GM12891 (cell line): ENCODE data around the gene ANKHD1.
"Not testable (repeated sequence)": the region's sequence is repeated elsewhere in the genome, so short reads cannot be mapped to it uniquely, and the experiment has no call there.

Experiments
- DNase-seq: peaks from one replicate; pipeline ENCODE4 v3.0.0; 2011; ENCODE audit warnings: low spot score; ENCODE audit not compliant: insufficient read length
- FAIRE-seq: peaks from 2 replicates; lab custom pipeline; 2011; peaks lifted over from hg19 to GRCh38; lab: Jason Lieb, UNC
- PAX5 ChIP-seq: IDR thresholded peaks from 2 replicates; pipeline ENCODE4 v1.6.1; 2011; ENCODE audit warnings: low read length, moderate library complexity, mild to moderate bottlenecking; ENCODE audit not compliant: insufficient read depth, severe bottlenecking
- POLR2A ChIP-seq: IDR thresholded peaks from 2 replicates; pipeline ENCODE4 v1.6.1; 2011; ENCODE audit warnings: low read depth, low read length, control low read depth
- POLR2AphosphoS5 ChIP-seq: IDR thresholded peaks from 2 replicates; pipeline ENCODE4 v1.6.1; 2011; ENCODE audit warnings: low read depth, low read length, control low read depth
- POU2F2 ChIP-seq: IDR thresholded peaks from 2 replicates; pipeline ENCODE4 v1.6.1; 2011; ENCODE audit warnings: low read depth, mild to moderate bottlenecking, control low read depth, low read length, moderate library complexity
- SPI1 ChIP-seq: IDR thresholded peaks from 2 replicates; pipeline ENCODE4 v1.6.1; 2011; ENCODE audit warnings: low read depth, low read length, control low read depth
- TAF1 ChIP-seq: IDR thresholded peaks from 2 replicates; pipeline ENCODE4 v1.6.1; 2011; ENCODE audit warnings: low read depth, low read length, control low read depth

Gene ANKHD1

DNA sequence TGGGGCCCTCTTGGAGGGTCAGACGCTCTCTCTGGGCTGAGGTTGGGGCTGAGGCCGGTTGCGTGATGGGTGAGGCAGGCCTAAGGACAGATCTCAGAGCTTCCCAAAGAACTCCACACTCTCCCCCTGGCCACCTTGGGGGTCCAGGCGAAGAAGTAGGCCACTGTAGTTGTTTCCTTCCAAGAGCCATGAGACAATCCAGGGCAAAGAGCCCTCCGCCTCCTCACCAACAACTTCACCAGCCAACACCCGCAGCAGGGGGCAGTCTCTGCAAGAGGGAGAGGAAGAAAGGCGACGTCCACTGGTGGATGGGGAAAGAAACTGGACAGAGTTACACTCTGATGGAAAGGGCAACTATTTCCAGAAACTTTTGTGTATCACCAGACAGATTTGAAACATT is 173.7 kb downstream of the ANKHD1 start:
- no peak for DNase-seq
- TF ChIP-seq TAF1 (no peak), POLR2AphosphoS5 (no peak), PAX5 (no peak), POLR2A (no peak), POU2F2 (no peak), SPI1 (no peak)
- FAIRE-seq = no peak

DNA sequence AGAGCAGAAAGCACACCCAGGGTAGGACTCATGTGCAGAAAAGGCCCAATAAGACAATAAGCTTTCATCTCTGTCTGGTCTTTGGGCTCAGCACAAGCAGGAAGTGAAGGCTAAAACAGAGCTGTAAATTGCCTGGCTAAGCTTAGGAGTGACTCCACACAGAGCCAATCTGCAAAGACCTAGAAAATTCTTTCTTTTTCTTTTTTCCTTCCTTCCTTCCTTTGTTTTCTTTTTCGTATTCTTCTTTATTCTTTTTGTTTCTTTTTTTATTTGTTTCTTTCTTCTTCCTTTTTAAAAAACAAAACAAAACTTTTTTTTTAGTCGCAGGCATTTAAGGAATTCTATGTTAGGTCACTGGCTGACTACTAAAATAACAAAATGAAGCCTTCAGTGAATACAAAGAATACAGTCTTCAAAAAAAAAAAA is 175.2 kb downstream of the ANKHD1 start:
- no peak for TF ChIP-seq TAF1
- TF ChIP-seq POLR2AphosphoS5 = no peak
- no peak for TF ChIP-seq SPI1
- TF ChIP-seq POU2F2 = no peak
- no peak for TF ChIP-seq POLR2A
- no peak for TF ChIP-seq PAX5
- FAIRE-seq (no peak), DNase-seq (no peak)

DNA sequence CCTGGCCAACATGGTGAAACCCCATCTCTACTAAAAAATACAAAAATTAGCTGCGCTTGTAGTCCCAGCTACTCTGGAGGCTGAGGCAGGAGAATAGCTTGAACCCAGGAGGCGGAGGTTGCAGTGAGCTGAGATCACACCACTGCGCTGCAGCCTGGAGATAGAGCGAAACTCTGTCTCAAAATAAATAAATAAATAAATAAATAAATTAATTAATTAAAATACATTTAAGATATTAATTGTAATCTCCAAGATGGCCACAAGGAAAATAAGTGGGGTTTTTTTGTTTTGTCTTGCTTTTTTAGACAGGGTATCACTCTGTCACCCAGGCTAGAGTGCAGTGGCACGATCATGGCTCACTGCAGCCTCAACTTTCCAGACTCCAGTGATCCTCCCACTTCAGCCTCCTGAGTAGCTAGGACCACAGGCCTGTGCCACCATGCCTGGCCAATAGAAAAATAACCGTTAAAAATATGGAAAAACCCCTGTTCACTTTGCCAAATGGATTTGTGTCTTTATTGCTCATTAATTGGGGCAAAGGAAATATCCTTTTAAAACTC is 177.6 kb downstream of the ANKHD1 start:
- not testable (repeated sequence) for DNase-seq, FAIRE-seq

DNA sequence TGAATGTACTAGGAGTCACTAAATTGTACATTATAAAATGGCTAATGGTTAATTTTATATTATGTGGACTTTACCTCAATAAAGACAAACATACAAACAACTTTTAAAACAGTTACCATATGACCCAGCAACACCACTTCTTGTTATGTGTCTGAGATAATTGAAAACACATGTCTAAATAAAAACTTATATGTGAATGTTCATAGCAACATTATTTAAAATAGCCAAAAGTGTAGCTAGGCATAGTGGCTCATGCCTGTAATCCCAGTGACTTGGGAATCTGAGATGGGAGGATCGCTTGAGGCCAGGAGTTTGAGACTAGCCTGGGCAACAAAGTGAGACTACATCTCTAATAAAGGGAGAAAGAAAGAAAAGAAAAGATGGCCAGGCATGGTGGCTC is 185.9 kb downstream of the ANKHD1 start:
- FAIRE-seq = no peak
- DNase-seq = no peak
- TF ChIP-seq PAX5 (no peak), POLR2AphosphoS5 (no peak), POU2F2 (no peak), SPI1 (no peak), POLR2A (no peak), TAF1 (no peak)

DNA sequence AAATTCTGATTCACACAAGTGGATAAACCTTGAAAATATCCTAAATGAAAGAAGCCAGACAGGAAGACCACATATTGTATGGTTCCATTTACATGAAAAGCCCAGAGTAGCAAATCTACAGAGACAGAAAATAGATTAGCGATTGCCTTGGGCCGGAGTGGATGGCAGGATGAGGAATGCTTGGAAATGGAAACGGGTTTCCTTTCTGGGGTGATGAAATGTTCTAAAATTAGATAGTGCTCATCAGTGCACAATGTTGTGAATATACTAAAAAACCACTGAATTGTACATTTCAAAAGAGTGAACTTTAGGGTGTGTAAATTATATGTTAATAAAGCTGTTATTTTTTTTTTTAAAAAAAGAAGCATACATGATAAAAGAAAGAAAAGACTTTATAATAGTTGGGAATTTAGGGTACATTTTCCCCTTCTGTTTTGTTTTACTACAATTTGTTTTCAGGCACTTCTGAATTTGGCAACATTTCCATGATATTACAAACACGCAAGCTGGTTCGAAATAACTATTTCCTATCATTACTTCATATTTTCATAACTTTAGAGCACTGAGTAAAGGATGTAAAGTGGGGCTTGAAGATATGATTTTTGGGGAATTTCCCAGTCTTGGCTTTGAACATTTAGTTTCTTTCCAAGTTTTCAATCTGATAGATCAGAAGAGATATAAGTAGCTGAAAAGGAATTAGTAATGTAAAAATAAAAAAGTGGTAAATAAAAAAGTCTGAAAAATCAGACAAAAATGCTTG is 186.9 kb downstream of the ANKHD1 start:
- DNase-seq = no peak
- no peak for FAIRE-seq
- no peak for TF ChIP-seq POLR2A
- TF ChIP-seq SPI1 = no peak
- TF ChIP-seq POLR2AphosphoS5 = no peak
- TF ChIP-seq PAX5 = no peak
- no peak for TF ChIP-seq POU2F2
- TF ChIP-seq TAF1 = no peak
